Effector memory CD4-positive, alpha-beta T cell (primary cell): ENCODE data around the gene WDR55.
"Not testable (repeated sequence)": the region's sequence is repeated elsewhere in the genome, so short reads cannot be mapped to it uniquely, and the experiment has no call there.

ENCODE experiments used
- DNase-seq, 3 donors: peaks; one replicate each; pipeline ENCODE4 v3.0.0-alpha.2; 2020
- H3K27ac ChIP-seq: 2 replicates; pipeline ENCODE4 v1.7.0; 2013; ENCODE audit warnings: mild to moderate bottlenecking, low read length, moderate library complexity; ENCODE audit not compliant: insufficient read depth, poor library complexity, severe bottlenecking
- H3K27me3 ChIP-seq: replicated peaks from 2 replicates; pipeline ENCODE4 v1.7.0; 2013; ENCODE audit warnings: mild to moderate bottlenecking, low read length; ENCODE audit not compliant: insufficient read depth, control insufficient read depth, poor library complexity, severe bottlenecking
- H3K36me3 ChIP-seq: 2 replicates; pipeline ENCODE4 v1.7.0; 2013; ENCODE audit warnings: mild to moderate bottlenecking, low read length, moderate library complexity; ENCODE audit not compliant: control insufficient read depth, insufficient read depth
- H3K4me1 ChIP-seq: 2 replicates; pipeline ENCODE4 v1.7.0; 2013; ENCODE audit warnings: low read length, mild to moderate bottlenecking; ENCODE audit not compliant: control insufficient read depth, insufficient read depth, poor library complexity, severe bottlenecking
- H3K4me3 ChIP-seq: 2 replicates; pipeline ENCODE4 v1.7.0; 2013; ENCODE audit warnings: low read length, low read depth, mild to moderate bottlenecking; ENCODE audit not compliant: insufficient read depth, poor library complexity, severe bottlenecking
- H3K9me3 ChIP-seq: 2 replicates; pipeline ENCODE4 v1.7.0; 2013; ENCODE audit warnings: mild to moderate bottlenecking, low read length, moderate library complexity; ENCODE audit not compliant: control insufficient read depth

WDR55 gene

GRCh38 chr5:140708787-140709186, 44.1 kb downstream of the WDR55 start:
- H3K27me3 ChIP-seq, H3K9me3 ChIP-seq, H3K4me3 ChIP-seq, H3K27ac ChIP-seq, H3K4me1 ChIP-seq, DNase-seq: not testable (repeated sequence)
- peaks cover 28% of the 10 kb centered on the region for H3K36me3 ChIP-seq

GRCh38 chr5:140710899-140711552, 46.3 kb downstream of the WDR55 start:
- peak overlapping the region; percentile 86 for H3K27ac ChIP-seq
- no peaks in the 10 kb centered on the region for H3K27me3 ChIP-seq
- peak overlapping the region; percentile 75 for H3K4me3 ChIP-seq
- peaks cover 6% of the 10 kb centered on the region for H3K36me3 ChIP-seq
- DNase-seq: peak; percentile 70 to 74 (median 73)
- no peaks in the 10 kb centered on the region for H3K4me1 ChIP-seq
- no peaks in the 10 kb centered on the region for H3K9me3 ChIP-seq

GRCh38 chr5:140711794-140712193, 47.1 kb downstream of the WDR55 start:
- DNase-seq: no peak

GRCh38 chr5:140713562-140714094, 48.9 kb downstream of the WDR55 start:
- Histone ChIP-seq H3K4me3 (no peak overlapping the region), H3K9me3 (no peaks in the 10 kb centered on the region), H3K36me3 (no peaks in the 10 kb centered on the region), H3K27me3 (no peaks in the 10 kb centered on the region), H3K4me1 (no peaks in the 10 kb centered on the region), H3K27ac (no peak overlapping the region)
- no peak for DNase-seq

More at GRCh38 chr5:140711794-140712193, 47.1 kb downstream of the WDR55 start:
- H3K4me1 ChIP-seq: no peaks in the 10 kb centered on the region
- H3K4me3 ChIP-seq: no peak overlapping the region
- H3K27ac ChIP-seq: no peak overlapping the region
- no peaks in the 10 kb centered on the region for H3K9me3 ChIP-seq
- H3K36me3 ChIP-seq: peaks cover 2% of the 10 kb centered on the region
- no peaks in the 10 kb centered on the region for H3K27me3 ChIP-seq

DNA sequence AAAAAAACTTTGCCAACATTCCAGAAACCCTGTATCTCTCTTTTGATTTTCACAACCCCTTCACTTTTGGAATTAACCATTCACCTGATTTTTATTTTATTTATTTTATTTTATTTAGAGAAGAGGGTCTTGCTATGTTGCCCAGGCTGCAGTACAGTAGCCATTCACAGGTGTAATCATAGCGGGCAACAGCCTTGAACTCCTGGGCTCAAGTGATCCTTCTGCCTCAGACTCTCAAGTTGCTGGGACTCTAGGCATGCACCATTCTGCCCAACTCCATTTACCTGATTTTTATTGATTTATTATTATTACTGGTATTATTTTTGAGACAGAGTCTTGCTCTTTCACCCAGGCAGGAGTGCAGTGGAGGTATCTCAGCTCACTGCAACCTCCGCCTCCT, 51.5 kb downstream of the WDR55 start:
- not testable (repeated sequence) for H3K27ac ChIP-seq, H3K9me3 ChIP-seq, H3K4me3 ChIP-seq, H3K4me1 ChIP-seq, DNase-seq, H3K36me3 ChIP-seq, H3K27me3 ChIP-seq

DNA sequence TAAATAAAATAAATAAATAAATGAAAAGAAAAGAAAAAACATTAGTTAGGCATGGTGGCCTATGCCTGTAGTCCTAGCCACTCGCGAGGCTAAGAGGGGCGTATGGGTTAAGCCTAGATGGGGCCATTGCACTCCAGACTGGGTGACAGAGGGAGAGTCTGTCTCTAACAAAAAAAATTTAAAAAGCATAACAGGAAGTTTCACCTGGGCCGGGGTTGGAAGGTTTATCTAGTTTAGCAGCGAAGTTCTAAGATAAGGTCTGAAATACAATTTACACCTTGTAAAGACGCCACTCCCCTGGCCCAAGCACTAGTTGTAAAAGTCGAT, 53.5 kb downstream of the WDR55 start:
- H3K4me3 ChIP-seq: no peak overlapping the region
- no peaks in the 10 kb centered on the region for H3K27me3 ChIP-seq
- DNase-seq: no peak
- H3K36me3 ChIP-seq: no peaks in the 10 kb centered on the region
- no peaks in the 10 kb centered on the region for H3K4me1 ChIP-seq
- no peak overlapping the region for H3K27ac ChIP-seq
- no peaks in the 10 kb centered on the region for H3K9me3 ChIP-seq

GRCh38 chr5:140720738-140721137, 56.0 kb downstream of the WDR55 start:
- not testable (repeated sequence) for DNase-seq, H3K4me1 ChIP-seq, H3K4me3 ChIP-seq, H3K27me3 ChIP-seq, H3K27ac ChIP-seq, H3K9me3 ChIP-seq, H3K36me3 ChIP-seq

GRCh38 chr5:140721395-140721794, 56.7 kb downstream of the WDR55 start:
- H3K27ac ChIP-seq, DNase-seq, H3K4me3 ChIP-seq, H3K36me3 ChIP-seq, H3K9me3 ChIP-seq, H3K4me1 ChIP-seq, H3K27me3 ChIP-seq: not testable (repeated sequence)
